Activated naive CD8-positive, alpha-beta T cell treated with anti-CD3 and anti-CD28 coated beads for 36 hours (primary cell): ENCODE measurements around the gene LRP1B. TPM values are rescaled to one million over a fixed set of nuclear protein-coding genes. Genes with fewer than 3 reads are reported as not detected.

Experiments
- DNase-seq: peaks from one replicate; pipeline ENCODE4 v3.0.0; 2021
- H3K27ac Mint-ChIP-seq: one replicate; pipeline ENCODE4 v1.8.0; 2022; ENCODE audit warnings: mild to moderate bottlenecking, moderate library complexity, mixed read lengths
- H3K27me3 Mint-ChIP-seq: one replicate; pipeline ENCODE4 v1.8.0; 2022; ENCODE audit warnings: mild to moderate bottlenecking, mixed read lengths
- H3K36me3 Mint-ChIP-seq: one replicate; pipeline ENCODE4 v1.8.0; 2021; ENCODE audit warnings: mild to moderate bottlenecking, mixed read lengths
- H3K4me1 Mint-ChIP-seq: one replicate; pipeline ENCODE4 v1.8.0; 2021; ENCODE audit warnings: mixed read lengths
- H3K4me3 Mint-ChIP-seq: one replicate; pipeline ENCODE4 v1.8.0; 2022; ENCODE audit warnings: mild to moderate bottlenecking, moderate library complexity, mixed read lengths
- H3K9me3 Mint-ChIP-seq: one replicate; pipeline ENCODE4 v1.8.0; 2022; ENCODE audit warnings: mixed read lengths
- total RNA-seq, 2 experiments: library from RNA; stranded (reverse); gene quantifications; one replicate each; pipeline ENCODE4 v1.2.3, GENCODE V29; 2021

Gene LRP1B
- total RNA-seq, 2 experiments from 2014 or later, result not detected

- Mint-ChIP-seq H3K36me3 (no peaks in the 10 kb centered on the region), H3K27ac (no peak overlapping the region), H3K4me3 (no peak overlapping the region), H3K9me3 (peaks cover 3% of the 10 kb centered on the region), H3K27me3 (no peaks in the 10 kb centered on the region), H3K4me1 (no peaks in the 10 kb centered on the region)
- no peak for DNase-seq
Measured at GRCh38 chr2:141652308-141652707, 478.5 kb downstream of the LRP1B start.

- H3K27me3 Mint-ChIP-seq, result no peaks in the 10 kb centered on the region
- H3K36me3 Mint-ChIP-seq, result no peaks in the 10 kb centered on the region
- H3K4me1 Mint-ChIP-seq, result no peaks in the 10 kb centered on the region
- no peak for DNase-seq
- peaks cover 4% of the 10 kb centered on the region for H3K9me3 Mint-ChIP-seq
- H3K4me3 Mint-ChIP-seq, result no peak overlapping the region
- H3K27ac Mint-ChIP-seq, result no peak overlapping the region
Measured at GRCh38 chr2:141647353-141647752, 483.5 kb downstream of the LRP1B start.

GRCh38 chr2:141641462-141641861, 489.4 kb downstream of the LRP1B start:
- no peaks in the 10 kb centered on the region for H3K36me3 Mint-ChIP-seq
- H3K4me3 Mint-ChIP-seq, result no peak overlapping the region
- no peak overlapping the region for H3K27ac Mint-ChIP-seq
- peaks cover 7% of the 10 kb centered on the region for H3K9me3 Mint-ChIP-seq
- no peaks in the 10 kb centered on the region for H3K27me3 Mint-ChIP-seq
- no peak for DNase-seq
- no peaks in the 10 kb centered on the region for H3K4me1 Mint-ChIP-seq

GRCh38 chr2:141639809-141640208, 491.0 kb downstream of the LRP1B start:
- Mint-ChIP-seq H3K4me3 (no peak overlapping the region), H3K36me3 (no peaks in the 10 kb centered on the region), H3K27ac (no peak overlapping the region), H3K4me1 (no peaks in the 10 kb centered on the region), H3K27me3 (no peaks in the 10 kb centered on the region), H3K9me3 (peaks cover 7% of the 10 kb centered on the region)
- no peak for DNase-seq

GRCh38 chr2:141633132-141633531, 497.7 kb downstream of the LRP1B start:
- Mint-ChIP-seq H3K4me1 (no peaks in the 10 kb centered on the region), H3K36me3 (no peaks in the 10 kb centered on the region), H3K9me3 (peaks cover 2% of the 10 kb centered on the region), H3K27me3 (no peaks in the 10 kb centered on the region), H3K4me3 (no peak overlapping the region), H3K27ac (no peak overlapping the region)
- DNase-seq, result no peak

GRCh38 chr2:141630407-141630930, 500.3 kb downstream of the LRP1B start:
- no peak for DNase-seq
- Mint-ChIP-seq H3K9me3 (peaks cover 2% of the 10 kb centered on the region), H3K27me3 (no peaks in the 10 kb centered on the region), H3K4me3 (no peak overlapping the region), H3K27ac (no peak overlapping the region), H3K4me1 (no peaks in the 10 kb centered on the region), H3K36me3 (no peaks in the 10 kb centered on the region)

- Mint-ChIP-seq H3K4me1 (no peaks in the 10 kb centered on the region), H3K27me3 (no peaks in the 10 kb centered on the region), H3K36me3 (no peaks in the 10 kb centered on the region), H3K4me3 (no peak overlapping the region), H3K27ac (no peak overlapping the region), H3K9me3 (no peaks in the 10 kb centered on the region)
- DNase-seq, result no peak
Measured at GRCh38 chr2:141620372-141620771, 510.4 kb downstream of the LRP1B start.

GRCh38 chr2:141618457-141618856, 512.4 kb downstream of the LRP1B start:
- no peaks in the 10 kb centered on the region for H3K27me3 Mint-ChIP-seq
- no peak for DNase-seq
- H3K27ac Mint-ChIP-seq, result no peak overlapping the region
- H3K4me3 Mint-ChIP-seq, result no peak overlapping the region
- H3K9me3 Mint-ChIP-seq, result no peaks in the 10 kb centered on the region
- H3K36me3 Mint-ChIP-seq, result no peaks in the 10 kb centered on the region
- no peaks in the 10 kb centered on the region for H3K4me1 Mint-ChIP-seq

- Mint-ChIP-seq H3K4me3 (no peak overlapping the region), H3K27me3 (no peaks in the 10 kb centered on the region), H3K36me3 (no peaks in the 10 kb centered on the region), H3K4me1 (no peaks in the 10 kb centered on the region), H3K9me3 (peaks cover 2% of the 10 kb centered on the region), H3K27ac (no peak overlapping the region)
- no peak for DNase-seq
Measured at GRCh38 chr2:141611981-141612380, 518.8 kb downstream of the LRP1B start.

- no peak for DNase-seq
- Mint-ChIP-seq H3K27ac (no peak overlapping the region), H3K27me3 (no peaks in the 10 kb centered on the region), H3K36me3 (no peaks in the 10 kb centered on the region), H3K9me3 (peaks cover 2% of the 10 kb centered on the region), H3K4me1 (no peaks in the 10 kb centered on the region), H3K4me3 (no peak overlapping the region)
Measured at GRCh38 chr2:141611176-141611571, 519.6 kb downstream of the LRP1B start.

GRCh38 chr2:141610564-141611175, 520.1 kb downstream of the LRP1B start:
- no peak overlapping the region for H3K4me3 Mint-ChIP-seq
- H3K27me3 Mint-ChIP-seq, result no peaks in the 10 kb centered on the region
- H3K4me1 Mint-ChIP-seq, result no peaks in the 10 kb centered on the region
- no peak for DNase-seq
- no peak overlapping the region for H3K27ac Mint-ChIP-seq
- peaks cover 2% of the 10 kb centered on the region for H3K9me3 Mint-ChIP-seq
- H3K36me3 Mint-ChIP-seq, result no peaks in the 10 kb centered on the region

GRCh38 chr2:141605163-141605562, 525.7 kb downstream of the LRP1B start:
- Mint-ChIP-seq H3K4me1 (no peaks in the 10 kb centered on the region), H3K27ac (no peak overlapping the region), H3K4me3 (no peak overlapping the region), H3K27me3 (no peaks in the 10 kb centered on the region), H3K36me3 (no peaks in the 10 kb centered on the region), H3K9me3 (peaks cover 2% of the 10 kb centered on the region)
- no peak for DNase-seq

GRCh38 chr2:141601511-141602152, 529.2 kb downstream of the LRP1B start:
- Mint-ChIP-seq H3K4me1 (no peaks in the 10 kb centered on the region), H3K4me3 (no peak overlapping the region), H3K9me3 (peaks cover 6% of the 10 kb centered on the region), H3K27me3 (no peaks in the 10 kb centered on the region), H3K36me3 (no peaks in the 10 kb centered on the region), H3K27ac (no peak overlapping the region)
- DNase-seq, result no peak

- Mint-ChIP-seq H3K36me3 (no peaks in the 10 kb centered on the region), H3K4me3 (no peak overlapping the region), H3K27me3 (no peaks in the 10 kb centered on the region), H3K27ac (no peak overlapping the region), H3K9me3 (peaks cover 6% of the 10 kb centered on the region), H3K4me1 (no peaks in the 10 kb centered on the region)
- DNase-seq, result no peak
Measured at GRCh38 chr2:141599721-141600120, 531.1 kb downstream of the LRP1B start.

GRCh38 chr2:141598982-141599381, 531.8 kb downstream of the LRP1B start:
- Mint-ChIP-seq H3K4me1 (no peaks in the 10 kb centered on the region), H3K36me3 (no peaks in the 10 kb centered on the region), H3K9me3 (peaks cover 6% of the 10 kb centered on the region), H3K27ac (no peak overlapping the region), H3K4me3 (no peak overlapping the region), H3K27me3 (no peaks in the 10 kb centered on the region)
- DNase-seq, result no peak

- H3K4me3 Mint-ChIP-seq, result no peak overlapping the region
- H3K27me3 Mint-ChIP-seq, result no peaks in the 10 kb centered on the region
- H3K36me3 Mint-ChIP-seq, result no peaks in the 10 kb centered on the region
- H3K27ac Mint-ChIP-seq, result no peak overlapping the region
- H3K9me3 Mint-ChIP-seq, result peaks cover 10% of the 10 kb centered on the region
- DNase-seq, result no peak
- H3K4me1 Mint-ChIP-seq, result no peaks in the 10 kb centered on the region
Measured at GRCh38 chr2:141595316-141595920, 535.4 kb downstream of the LRP1B start.
